ENCODE data around the gene SNX22. TPM values are rescaled to one million over a fixed set of nuclear protein-coding genes. Genes with fewer than 3 reads are reported as not detected.

The SNX22 gene
- total RNA-seq, 2 experiments from 2014 or later, result 0.50 to 0.60 TPM

DNA sequence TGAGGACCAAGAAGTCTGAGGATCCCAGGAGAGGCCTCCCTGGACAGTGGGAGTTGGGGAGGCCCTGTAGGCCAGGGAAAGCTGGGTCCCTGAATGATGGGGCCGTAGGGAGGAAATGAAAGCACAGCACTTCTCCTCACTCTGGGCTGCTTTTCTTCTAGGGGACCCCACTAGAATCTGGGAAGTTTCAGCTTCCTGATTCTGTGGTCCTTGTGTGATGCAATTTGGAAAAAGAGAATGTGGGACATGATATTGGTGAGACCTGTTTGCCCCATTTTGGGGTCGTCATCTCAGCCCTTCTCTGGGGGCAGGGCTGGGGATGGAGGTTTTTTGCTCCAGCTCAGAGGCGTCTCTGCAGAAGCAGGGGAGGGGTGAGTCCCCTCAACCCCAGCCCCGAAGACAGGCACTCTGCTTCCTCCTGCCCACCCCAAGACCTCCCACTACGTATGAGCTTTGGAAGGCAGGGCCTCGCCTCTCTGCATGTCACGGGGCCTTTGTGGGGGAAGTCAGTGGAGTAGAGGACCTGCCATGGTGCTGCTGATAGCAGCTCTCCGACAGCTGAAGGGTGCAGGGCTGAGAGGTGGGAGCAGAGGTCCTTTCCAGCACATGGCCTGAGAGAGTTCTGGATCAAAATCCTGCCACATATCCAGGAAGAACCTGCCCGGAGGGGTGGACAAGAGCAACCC, 1.5 kb upstream of the SNX22 start:
- Mint-ChIP-seq H3K4me3 (peak overlapping the region; percentile 72), H3K27me3 (peaks cover 3% of the 10 kb centered on the region), H3K4me1 (peaks cover 32% of the 10 kb centered on the region), H3K36me3 (ENCODE audit: low read depth) (peaks cover 2% of the 10 kb centered on the region), H3K9me3 (no peaks in the 10 kb centered on the region), H3K27ac (peak overlapping the region; percentile 54)
- ChIA-PET POLR2A (interaction anchor here (0.6 to 1.1 kb wide), 3 partner anchors 56 to 1155 kb away, joined by 3 to 7 read pairs (median 4); partner anchors contain the start of gene CIAO2A), CTCF (interaction anchor here (0.6 to 8.5 kb wide), 9 partner anchors 8 to 908 kb away, joined by 3 to 60 read pairs (median 4); partner anchors contain the start of gene PPIB)
- no peak for DNase-seq

GRCh38 chr15:64152507-64153387, 1.2 kb downstream of the SNX22 start:
- ChIA-PET CTCF (interaction anchor here (0.5 to 8.5 kb wide), 11 partner anchors 9 to 543 kb away, joined by 3 to 60 read pairs (median 5); partner anchors contain the start of gene PPIB), POLR2A (interaction anchor here (0.9 kb wide), 1 partner anchor 10 kb away, joined by 4 read pairs; the partner anchor contains the start of gene PPIB)
- peaks cover 3% of the 10 kb centered on the region for H3K27me3 Mint-ChIP-seq
- H3K4me3 Mint-ChIP-seq, result peak overlapping the region; percentile 45
- H3K27ac Mint-ChIP-seq, result peak overlapping the region; percentile 46
- H3K4me1 Mint-ChIP-seq, result peaks cover 32% of the 10 kb centered on the region
- H3K9me3 Mint-ChIP-seq, result no peaks in the 10 kb centered on the region
- no peak for DNase-seq
- H3K36me3 Mint-ChIP-seq (ENCODE audit: low read depth), result peaks cover 13% of the 10 kb centered on the region

- POLR2A ChIA-PET, result interaction anchor here (0.9 kb wide), 1 partner anchor 9 kb away, joined by 4 read pairs; the partner anchor contains the start of gene PPIB
- peaks cover 3% of the 10 kb centered on the region for H3K27me3 Mint-ChIP-seq
- peak overlapping the region; percentile 52 for H3K4me3 Mint-ChIP-seq
- no peaks in the 10 kb centered on the region for H3K9me3 Mint-ChIP-seq
- peaks cover 21% of the 10 kb centered on the region for H3K36me3 Mint-ChIP-seq (ENCODE audit: low read depth)
- peaks cover 38% of the 10 kb centered on the region for H3K4me1 Mint-ChIP-seq
- H3K27ac Mint-ChIP-seq, result peak overlapping the region; percentile 77
- CTCF ChIA-PET, result interaction anchor here (0.5 to 8.5 kb wide), 16 partner anchors 10 to 544 kb away, joined by 3 to 60 read pairs (median 4); partner anchors contain the start of genes CIAO2A and PPIB
- DNase-seq, result peak; percentile 94
These were observed 2.2 kb downstream of the SNX22 start for GRCh38 chr15:64153480-64154367.

DNA sequence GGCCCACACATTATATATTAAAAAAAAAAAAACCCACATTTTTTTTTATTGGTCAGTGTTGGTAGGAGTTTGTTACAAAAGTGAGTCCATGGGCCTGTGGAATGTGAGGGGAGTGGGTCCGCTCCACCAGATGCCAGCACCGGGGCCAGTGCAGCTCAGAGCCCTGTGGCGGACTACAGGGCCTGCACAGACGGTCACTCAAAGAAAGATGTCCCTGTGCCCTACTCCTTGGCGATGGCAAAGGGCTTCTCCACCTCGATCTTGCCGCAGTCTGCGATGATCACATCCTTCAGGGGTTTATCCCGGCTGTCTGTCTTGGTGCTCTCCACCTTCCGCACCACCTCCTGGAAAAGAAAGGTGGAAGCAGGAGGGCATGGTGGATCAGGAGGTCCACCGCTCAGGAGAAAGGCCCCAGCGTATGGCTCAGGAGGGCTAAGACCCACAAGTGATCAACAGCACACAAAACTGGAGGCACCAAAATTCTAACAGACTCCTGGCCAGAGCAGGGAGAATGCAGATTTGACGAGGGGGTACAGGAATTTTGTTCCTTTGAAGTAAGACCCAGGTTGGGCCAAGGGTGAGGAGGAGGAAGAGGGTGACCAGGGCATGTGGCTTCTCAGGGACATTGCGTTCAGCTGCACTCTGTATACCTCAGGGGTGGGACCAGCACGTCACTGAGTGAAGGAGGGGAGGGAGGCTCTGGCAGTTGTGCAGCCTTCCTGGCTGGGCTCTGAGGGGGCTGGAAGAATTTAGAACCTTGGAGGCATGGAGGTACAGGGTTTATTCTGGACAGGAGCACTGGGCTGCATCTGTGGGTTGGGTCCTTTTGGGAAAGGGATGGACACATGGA, 4.5 kb downstream of the SNX22 start:
- Mint-ChIP-seq H3K4me3 (no peak overlapping the region), H3K9me3 (no peaks in the 10 kb centered on the region)
- POLR2A ChIA-PET, result interaction anchor here (0.6 kb wide), 1 partner anchor 101 kb away, joined by 3 read pairs; no protein-coding TSS in a partner anchor

DNA sequence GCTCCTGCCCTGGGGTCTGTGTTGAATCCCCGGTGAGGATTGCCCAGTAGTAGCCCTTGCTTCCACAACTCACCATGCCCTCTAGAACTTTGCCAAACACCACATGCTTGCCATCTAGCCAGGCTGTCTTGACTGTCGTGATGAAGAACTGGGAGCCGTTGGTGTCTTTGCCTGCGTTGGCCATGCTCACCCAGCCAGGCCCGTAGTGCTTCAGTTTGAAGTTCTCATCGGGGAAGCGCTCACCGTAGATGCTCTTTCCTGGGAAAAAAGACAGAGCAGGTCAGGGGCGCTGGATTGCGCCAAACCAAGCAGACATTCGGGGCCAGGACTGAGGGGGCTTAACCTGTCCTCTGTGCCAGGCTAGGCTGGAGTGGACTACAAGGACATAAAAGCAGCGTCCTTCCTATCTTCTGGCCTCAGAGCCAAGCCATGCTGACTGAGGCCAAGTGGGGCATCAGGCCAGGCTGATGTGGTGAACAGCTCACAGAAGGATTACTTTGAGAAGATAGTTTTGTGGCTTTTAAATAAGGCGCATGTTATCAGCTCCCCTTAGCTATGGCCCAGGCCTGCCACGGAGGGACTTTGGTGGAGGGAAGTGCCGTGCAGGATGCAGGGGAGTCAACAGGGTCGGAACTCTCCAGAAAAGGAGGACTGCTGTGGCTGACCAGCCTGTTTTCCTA, 5.3 kb downstream of the SNX22 start:
- peaks cover 34% of the 10 kb centered on the region for H3K4me1 Mint-ChIP-seq
- ChIA-PET POLR2A (interaction anchor here (0.6 kb wide), 1 partner anchor 100 kb away, joined by 3 read pairs; no protein-coding TSS in a partner anchor), CTCF (interaction anchor here (0.5 to 1.6 kb wide), 2 partner anchors 7 to 1327 kb away, joined by 3 to 6 read pairs; no protein-coding TSS in a partner anchor)
- H3K4me3 Mint-ChIP-seq, result no peak overlapping the region
- H3K27me3 Mint-ChIP-seq, result peaks cover 3% of the 10 kb centered on the region
- H3K27ac Mint-ChIP-seq, result peak overlapping the region; percentile 25
- DNase-seq, result no peak
- H3K9me3 Mint-ChIP-seq, result no peaks in the 10 kb centered on the region
- peaks cover 40% of the 10 kb centered on the region for H3K36me3 Mint-ChIP-seq (ENCODE audit: low read depth)

More for the DNA sequence above, 4.5 kb downstream of the SNX22 start:
- Mint-ChIP-seq H3K36me3 (ENCODE audit: low read depth) (peaks cover 37% of the 10 kb centered on the region), H3K4me1 (peaks cover 31% of the 10 kb centered on the region), H3K27ac (peak overlapping the region; percentile 60), H3K27me3 (peaks cover 3% of the 10 kb centered on the region)
- DNase-seq, result no peak
- CTCF ChIA-PET, result interaction anchor here (0.7 kb wide), 3 partner anchors 22 to 67 kb away, joined by 3 to 5 read pairs (median 3); no protein-coding TSS in a partner anchor

DNA sequence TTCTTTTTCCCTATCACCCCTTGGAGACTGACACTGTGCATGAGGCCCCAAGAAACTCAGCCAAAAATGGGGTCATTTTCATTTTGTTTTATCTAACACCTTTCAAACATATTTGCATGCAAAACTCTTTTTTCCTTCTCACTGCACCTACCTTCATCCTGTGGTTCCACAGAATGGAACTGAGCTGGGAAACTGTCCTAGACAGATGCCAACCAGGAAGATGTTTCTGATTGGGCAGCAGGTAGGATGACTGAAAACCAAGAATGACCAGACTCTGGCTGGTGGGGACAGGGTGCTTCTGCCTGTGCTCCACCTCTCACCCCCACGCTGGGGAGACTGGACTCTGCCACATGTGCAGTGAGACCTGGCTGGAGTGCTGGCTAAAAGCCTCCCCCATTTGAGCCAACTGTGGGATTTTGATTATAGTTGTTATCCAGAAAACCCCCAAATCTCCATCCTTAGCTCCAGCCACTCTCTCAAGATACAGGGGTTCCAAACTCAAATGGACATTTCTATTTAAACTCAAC, 6.1 kb downstream of the SNX22 start:
- POLR2A ChIA-PET, result no interaction called here
- Mint-ChIP-seq H3K4me3 (no peak overlapping the region), H3K27me3 (peaks cover 3% of the 10 kb centered on the region), H3K9me3 (no peaks in the 10 kb centered on the region), H3K4me1 (peaks cover 35% of the 10 kb centered on the region), H3K27ac (no peak overlapping the region), H3K36me3 (ENCODE audit: low read depth) (peaks cover 45% of the 10 kb centered on the region)
- DNase-seq, result no peak
- CTCF ChIA-PET, result interaction anchor here (1.6 kb wide), 1 partner anchor 8 kb away, joined by 6 read pairs; no protein-coding TSS in a partner anchor

- peaks cover 45% of the 10 kb centered on the region for H3K36me3 Mint-ChIP-seq (ENCODE audit: low read depth)
- peaks cover 33% of the 10 kb centered on the region for H3K4me1 Mint-ChIP-seq
- peak overlapping the region; percentile 63 for H3K27ac Mint-ChIP-seq
- no peak overlapping the region for H3K4me3 Mint-ChIP-seq
- ChIA-PET POLR2A (interaction anchor here (0.5 kb wide), 1 partner anchor 64 kb away, joined by 3 read pairs; no protein-coding TSS in a partner anchor), CTCF (interaction anchor here (1.6 kb wide), 2 partner anchors 9 to 13 kb away, joined by 3 to 6 read pairs; no protein-coding TSS in a partner anchor)
- no peak for DNase-seq
- no peaks in the 10 kb centered on the region for H3K27me3 Mint-ChIP-seq
- no peaks in the 10 kb centered on the region for H3K9me3 Mint-ChIP-seq
These were observed 7.0 kb downstream of the SNX22 start for GRCh38 chr15:64158363-64159134.

- DNase-seq, result no peak
- ChIA-PET POLR2A (interaction anchor here (1.0 kb wide), 1 partner anchor 9 kb away, joined by 4 read pairs; no protein-coding TSS in a partner anchor), CTCF (interaction anchor here (1.6 to 7.0 kb wide), 2 partner anchors 11 to 32 kb away, joined by 4 to 60 read pairs; partner anchors contain the start of gene SNX22)
- peaks cover 35% of the 10 kb centered on the region for H3K36me3 Mint-ChIP-seq (ENCODE audit: low read depth)
- H3K4me1 Mint-ChIP-seq, result peaks cover 49% of the 10 kb centered on the region
- no peaks in the 10 kb centered on the region for H3K9me3 Mint-ChIP-seq
- H3K27me3 Mint-ChIP-seq, result no peaks in the 10 kb centered on the region
- H3K4me3 Mint-ChIP-seq, result peak overlapping the region; percentile 82
- peak overlapping the region; percentile 93 for H3K27ac Mint-ChIP-seq
These were observed 10.4 kb downstream of the SNX22 start for GRCh38 chr15:64161688-64162477.

- H3K36me3 Mint-ChIP-seq (ENCODE audit: low read depth), result peaks cover 33% of the 10 kb centered on the region
These were observed 10.9 kb downstream of the SNX22 start for GRCh38 chr15:64162478-64162868.

More at GRCh38 chr15:64162478-64162868, 10.9 kb downstream of the SNX22 start:
- H3K9me3 Mint-ChIP-seq, result no peaks in the 10 kb centered on the region
- POLR2A ChIA-PET, result interaction anchor here (1.0 kb wide), 1 partner anchor 9 kb away, joined by 4 read pairs; no protein-coding TSS in a partner anchor
- H3K4me3 Mint-ChIP-seq, result peak overlapping the region; percentile 82
- CTCF ChIA-PET, result interaction anchor here (1.5 to 7.0 kb wide), 4 partner anchors 11 to 47 kb away, joined by 4 to 60 read pairs (median 6); partner anchors contain the start of gene SNX22
- peak overlapping the region; percentile 93 for H3K27ac Mint-ChIP-seq
- H3K27me3 Mint-ChIP-seq, result no peaks in the 10 kb centered on the region
- H3K4me1 Mint-ChIP-seq, result peaks cover 53% of the 10 kb centered on the region
- DNase-seq, result no peak
